Measurements from ENCODE around the gene NPHP3.
A peak's percentile ranks its signal among the peaks of the same experiment; 100 is the strongest.

Gene NPHP3

DNA sequence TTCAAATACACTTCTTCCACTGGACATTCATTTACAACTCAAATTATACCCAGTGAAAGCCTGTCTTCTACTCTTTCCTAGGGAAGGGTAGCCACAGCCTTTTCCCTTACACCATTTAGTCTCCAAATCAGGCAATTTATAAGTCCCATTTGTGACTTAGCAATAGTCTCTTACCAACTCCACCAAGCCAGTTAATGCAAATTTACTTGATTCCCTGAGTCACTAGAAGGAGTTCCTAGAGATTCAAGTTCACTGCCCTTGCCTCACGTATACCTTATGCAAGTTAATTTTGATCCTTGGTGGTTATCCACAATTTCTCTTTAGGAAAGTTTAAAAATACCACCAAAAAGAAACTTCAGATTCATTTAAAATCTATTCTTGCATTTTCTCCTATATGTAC lies 16.1 kb upstream of the NPHP3 start:
- no peak for DNase-seq (ENCODE audit: low read depth)
- TF ChIP-seq, protein P1, sequence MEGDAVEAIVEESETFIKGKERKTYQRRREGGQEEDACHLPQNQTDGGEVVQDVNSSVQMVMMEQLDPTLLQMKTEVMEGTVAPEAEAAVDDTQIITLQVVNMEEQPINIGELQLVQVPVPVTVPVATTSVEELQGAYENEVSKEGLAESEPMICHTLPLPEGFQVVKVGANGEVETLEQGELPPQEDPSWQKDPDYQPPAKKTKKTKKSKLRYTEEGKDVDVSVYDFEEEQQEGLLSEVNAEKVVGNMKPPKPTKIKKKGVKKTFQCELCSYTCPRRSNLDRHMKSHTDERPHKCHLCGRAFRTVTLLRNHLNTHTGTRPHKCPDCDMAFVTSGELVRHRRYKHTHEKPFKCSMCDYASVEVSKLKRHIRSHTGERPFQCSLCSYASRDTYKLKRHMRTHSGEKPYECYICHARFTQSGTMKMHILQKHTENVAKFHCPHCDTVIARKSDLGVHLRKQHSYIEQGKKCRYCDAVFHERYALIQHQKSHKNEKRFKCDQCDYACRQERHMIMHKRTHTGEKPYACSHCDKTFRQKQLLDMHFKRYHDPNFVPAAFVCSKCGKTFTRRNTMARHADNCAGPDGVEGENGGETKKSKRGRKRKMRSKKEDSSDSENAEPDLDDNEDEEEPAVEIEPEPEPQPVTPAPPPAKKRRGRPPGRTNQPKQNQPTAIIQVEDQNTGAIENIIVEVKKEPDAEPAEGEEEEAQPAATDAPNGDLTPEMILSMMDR (IDR thresholded peaks at IDR 0.05; ENCODE audit: control insufficient read depth, insufficient read depth, low read depth, low read length, missing control alignments): no peak
- no peak overlapping the region for H3K4me3 ChIP-seq (ENCODE audit: control insufficient read depth, low read depth, low read length)

DNA sequence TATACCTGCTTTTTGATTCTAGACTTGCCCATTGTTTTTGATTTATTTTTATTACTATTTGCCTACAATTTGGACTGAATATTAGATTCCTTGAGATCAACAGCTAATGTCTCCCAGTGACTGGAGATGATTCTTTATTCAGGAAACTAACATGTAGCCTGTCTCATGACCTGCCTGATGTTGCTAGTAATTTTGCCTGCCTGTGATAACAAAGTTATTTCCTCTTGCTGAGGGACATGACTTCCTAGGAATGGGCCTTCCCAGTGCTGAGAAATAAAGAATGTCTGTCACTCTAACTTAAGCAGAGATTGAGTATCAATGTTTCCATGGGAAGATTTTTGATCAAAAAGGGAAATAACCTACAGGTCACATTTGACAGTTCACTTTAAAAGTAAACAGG lies 13.4 kb upstream of the NPHP3 start:
- DNase-seq (ENCODE audit: low read depth): no peak
- TF ChIP-seq, protein P1 (IDR thresholded peaks at IDR 0.05; ENCODE audit: control insufficient read depth, insufficient read depth, low read depth, low read length, missing control alignments): no peak
- H3K4me3 ChIP-seq (ENCODE audit: control insufficient read depth, low read depth, low read length): no peak overlapping the region

DNA sequence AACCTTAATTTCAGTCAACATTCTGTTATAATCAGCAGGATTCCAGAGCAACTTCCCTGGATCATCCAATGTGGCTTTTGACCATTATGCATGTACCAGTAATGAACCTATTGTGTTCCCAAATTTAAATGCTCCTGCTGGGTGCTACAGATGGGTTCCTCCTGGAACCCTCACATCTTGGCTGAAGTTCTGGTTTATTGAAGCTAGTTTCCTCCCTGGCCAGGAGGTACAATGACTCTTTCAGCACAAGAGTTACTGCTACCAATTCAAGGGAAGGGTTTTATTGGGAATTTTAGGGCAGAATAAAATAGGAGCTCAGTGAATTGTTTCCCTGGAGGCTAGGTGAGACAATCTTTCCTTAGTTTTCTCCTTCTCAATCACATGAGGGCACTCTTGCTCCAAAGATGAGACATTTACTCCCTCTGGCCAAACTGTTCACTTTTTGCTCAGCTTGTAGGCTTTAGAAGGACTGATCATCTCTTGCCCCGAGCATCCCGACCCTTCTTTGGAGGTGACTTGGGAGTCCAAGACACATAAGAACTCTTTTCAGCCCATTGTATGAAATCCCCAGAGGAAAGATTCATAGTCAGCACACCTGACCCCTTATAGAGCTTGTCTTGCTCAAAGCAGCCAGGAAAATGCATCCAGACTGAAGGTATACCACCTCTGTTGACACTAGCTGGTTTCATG lies 8.8 kb upstream of the NPHP3 start:
- TF ChIP-seq, protein P1 (IDR thresholded peaks at IDR 0.05; ENCODE audit: control insufficient read depth, insufficient read depth, low read depth, low read length, missing control alignments): peak; percentile 53
- DNase-seq (ENCODE audit: low read depth): peak; percentile 16
- H3K4me3 ChIP-seq (ENCODE audit: control insufficient read depth, low read depth, low read length): no peak overlapping the region

DNA sequence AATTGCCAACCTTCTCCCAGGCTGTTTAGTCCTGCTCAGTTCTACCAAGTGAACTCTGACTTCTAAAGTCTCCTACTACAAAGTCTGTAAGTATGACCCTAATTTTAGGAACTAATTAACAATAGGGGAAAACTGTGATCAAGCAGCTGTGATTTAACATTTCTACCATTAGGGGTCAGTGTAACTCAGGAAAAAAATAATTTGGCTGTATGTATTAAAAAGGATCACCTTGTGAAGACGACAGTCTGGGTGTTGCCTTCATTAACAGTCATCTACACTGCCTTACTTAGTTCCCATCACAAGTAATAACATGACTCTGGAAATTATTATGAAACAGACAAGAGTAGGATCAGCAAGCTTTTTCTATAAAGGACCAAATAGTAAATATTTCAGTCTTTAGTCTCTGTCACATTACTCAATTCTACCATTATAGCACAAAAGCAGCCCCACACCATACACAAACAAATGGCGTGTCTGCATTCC lies 4.2 kb upstream of the NPHP3 start:
- no peak overlapping the region for H3K4me3 ChIP-seq (ENCODE audit: control insufficient read depth, low read depth, low read length)
- TF ChIP-seq, protein P1 (IDR thresholded peaks at IDR 0.05; ENCODE audit: control insufficient read depth, insufficient read depth, low read depth, low read length, missing control alignments): peak; percentile 54
- no peak for DNase-seq (ENCODE audit: low read depth)

DNA sequence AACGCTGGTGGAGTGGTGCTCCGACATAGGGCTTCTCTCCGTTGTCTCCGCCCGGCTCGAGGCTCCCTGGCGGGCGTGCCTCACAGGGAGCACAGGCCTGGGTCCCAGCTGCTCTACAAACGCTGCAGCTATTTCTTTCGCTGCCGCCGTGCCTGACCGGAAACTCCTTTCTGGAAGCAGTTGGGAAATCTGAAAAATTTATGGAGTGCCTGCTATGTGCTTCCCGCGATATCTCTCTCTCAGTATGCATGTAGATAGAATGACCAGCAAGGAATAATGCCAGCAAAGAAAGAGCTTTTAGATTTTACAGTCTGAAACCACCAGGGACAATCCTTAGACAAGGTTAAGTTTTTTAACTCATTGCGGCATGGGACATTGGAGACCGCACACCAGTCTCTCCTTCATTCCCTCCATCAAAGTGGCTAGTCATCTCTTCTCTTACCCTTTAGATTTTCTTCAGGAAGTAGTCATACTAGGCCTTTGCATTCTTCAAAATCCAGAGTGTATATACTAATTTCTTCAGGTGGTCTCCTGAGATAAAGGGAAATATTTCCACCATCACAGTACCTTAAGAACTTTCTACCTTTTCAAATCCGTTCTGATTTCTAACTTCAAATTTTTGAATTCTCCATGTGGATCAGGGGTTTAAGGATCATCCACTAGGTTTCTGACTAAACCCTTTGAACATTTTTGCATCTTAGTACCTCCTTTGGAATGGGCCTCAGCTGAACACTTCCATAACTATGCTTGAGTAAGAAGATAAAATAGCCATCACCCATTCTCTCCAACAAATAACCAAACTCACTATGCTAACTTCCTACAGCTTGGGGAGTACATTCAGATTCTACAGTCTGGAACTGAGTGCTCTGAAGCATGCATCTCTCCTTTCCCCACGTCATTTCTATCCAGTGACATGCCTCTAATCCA lies 1.1 kb upstream of the NPHP3 start:
- peak overlapping the region; percentile 69 for H3K4me3 ChIP-seq (ENCODE audit: control insufficient read depth, low read depth, low read length)
- TF ChIP-seq, protein P1 (IDR thresholded peaks at IDR 0.05; ENCODE audit: control insufficient read depth, insufficient read depth, low read depth, low read length, missing control alignments): no peak
- DNase-seq (ENCODE audit: low read depth): no peak

DNA sequence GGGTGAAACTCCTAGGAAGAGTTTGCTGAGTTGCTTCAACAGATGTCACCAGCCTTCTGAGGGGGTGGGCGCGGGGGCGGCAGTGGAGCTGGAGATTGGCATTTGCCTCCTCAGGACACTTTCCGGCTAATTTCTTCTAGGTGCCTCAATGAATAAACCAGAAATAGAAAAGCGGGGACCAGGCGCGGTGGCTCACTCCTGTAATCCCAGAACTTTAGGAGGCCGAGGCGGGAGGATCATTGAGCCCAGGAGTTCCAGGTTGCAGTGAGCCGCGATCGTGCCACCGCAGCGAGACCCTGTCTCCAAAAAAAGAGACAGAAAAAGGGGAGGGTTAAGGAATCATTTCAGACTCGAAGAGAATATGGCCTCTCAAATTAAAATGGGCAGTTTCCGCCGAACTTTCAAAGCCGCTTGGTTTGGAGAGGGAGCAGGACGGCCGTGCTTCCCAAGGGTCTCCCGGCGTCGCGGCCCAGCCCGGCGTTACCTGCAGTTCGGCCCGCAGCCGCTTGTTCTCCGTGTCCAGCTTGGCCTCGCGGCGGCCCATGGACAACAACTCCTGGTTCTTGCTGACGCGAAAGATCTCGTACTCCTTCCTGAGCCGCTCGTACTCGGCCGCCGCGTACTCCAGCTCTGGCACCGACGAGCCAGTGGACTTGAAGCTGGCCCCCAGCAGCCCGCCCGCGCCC lies 587 bp downstream of the NPHP3 start:
- H3K4me3 ChIP-seq (ENCODE audit: control insufficient read depth, low read depth, low read length): peak overlapping the region; percentile 48
- TF ChIP-seq, protein P1 (IDR thresholded peaks at IDR 0.05; ENCODE audit: control insufficient read depth, insufficient read depth, low read depth, low read length, missing control alignments): peak; percentile 32
- peak; percentile 10 for DNase-seq (ENCODE audit: low read depth)

All from AG09309 (cell line).